MCF 10A (cell line): ENCODE data around the gene CYFIP1. TPM values are rescaled to one million over a fixed set of nuclear protein-coding genes. Genes with fewer than 3 reads are reported as not detected.

Source experiments
- BruUV-seq: library from RNA; stranded (reverse); fragments of 400-500 nt; replicated peaks from 2 replicates; lab custom pipeline; 2021; lab: Mats Ljungman, UMichigan
- CTCF ChIA-PET: fragments of 300-600 bp; sonication (Branson Sonifier 250); formaldehyde crosslinking; extraction: SDS; loops from one replicate; lab custom pipeline; 2021; ENCODE audit warnings: antibody characterized with exemption, inconsistent platforms; lab: Yijun Ruan, JAX
- POLR2A ChIA-PET: fragments of 300-600, 350-650 bp; sonication (Branson Sonifier 250); formaldehyde crosslinking; extraction: SDS; loops from one replicate; lab custom pipeline; 2020; ENCODE audit warnings: antibody characterized with exemption, inconsistent platforms; lab: Yijun Ruan, JAX
- DNase-seq: peaks from one replicate; pipeline ENCODE4 v3.0.0-alpha.2; 2018; ENCODE audit not compliant: unreplicated experiment
- H3K27ac Mint-ChIP-seq: one replicate; pipeline ENCODE4 v1.8.0; 2022; ENCODE audit warnings: mild to moderate bottlenecking, low read depth, mixed read lengths; ENCODE audit not compliant: unreplicated experiment
- H3K27me3 Mint-ChIP-seq: one replicate; pipeline ENCODE4 v1.8.0; 2022; ENCODE audit warnings: mixed read lengths; ENCODE audit not compliant: insufficient read depth, unreplicated experiment
- H3K36me3 Mint-ChIP-seq: one replicate; pipeline ENCODE4 v1.8.0; 2022; ENCODE audit warnings: mild to moderate bottlenecking, moderate library complexity, mixed read lengths; ENCODE audit not compliant: insufficient read depth, unreplicated experiment
- H3K4me1 Mint-ChIP-seq: one replicate; pipeline ENCODE4 v1.8.0; 2022; ENCODE audit warnings: mixed read lengths; ENCODE audit not compliant: insufficient read depth, unreplicated experiment
- H3K4me3 Mint-ChIP-seq: one replicate; pipeline ENCODE4 v1.8.0; 2022; ENCODE audit warnings: mild to moderate bottlenecking, moderate library complexity, mixed read lengths; ENCODE audit not compliant: unreplicated experiment
- H3K9me3 Mint-ChIP-seq: one replicate; pipeline ENCODE4 v1.8.0; 2022; ENCODE audit warnings: mixed read lengths; ENCODE audit not compliant: unreplicated experiment
- intact Hi-C: fragments of 100-400 bp; cut with micrococcal nuclease; formaldehyde crosslinking; loops from 2 replicates; pipeline ENCODE4 v1.14.1; 2022
- total RNA-seq: library from RNA; stranded (reverse); gene quantifications from 2 replicates; pipeline ENCODE4 v1.2.3, GENCODE V29; 2022
- TF ChIP-seq, protein P1 (sequence below): fragments of 200-600 bp; IDR thresholded peaks from one replicate; pipeline ENCODE4 v1.8.0; 2022; ENCODE audit warnings: antibody characterized with exemption, mild to moderate bottlenecking; ENCODE audit not compliant: unreplicated experiment

The CYFIP1 gene
- total RNA-seq, 1 experiment from 2014 or later: 99.1 TPM

DNA sequence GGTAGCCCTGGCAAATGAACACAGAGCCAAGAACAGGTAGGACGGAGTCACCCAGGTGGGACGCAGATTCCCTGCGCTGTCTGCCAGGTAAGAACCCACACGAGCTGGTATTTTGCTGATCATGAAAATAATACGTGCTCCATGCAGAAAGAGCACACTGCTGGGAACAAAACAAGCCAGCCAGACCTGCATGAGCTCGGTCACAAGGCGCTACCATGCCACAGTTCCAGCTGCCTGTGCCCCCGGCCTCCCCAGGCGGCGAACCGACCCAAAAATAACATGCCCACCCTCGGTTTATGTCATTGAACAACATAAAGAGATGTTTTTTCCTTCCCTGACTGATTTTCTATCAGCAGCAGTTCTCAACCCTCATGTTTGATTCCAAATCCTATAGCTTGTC lies 25.8 kb downstream of the CYFIP1 start:
- H3K27ac Mint-ChIP-seq: no peak overlapping the region
- no peaks in the 10 kb centered on the region for H3K9me3 Mint-ChIP-seq
- peaks cover 23% of the 10 kb centered on the region for H3K36me3 Mint-ChIP-seq
- H3K27me3 Mint-ChIP-seq: no peaks in the 10 kb centered on the region
- ChIA-PET CTCF (no interaction called here), POLR2A (no interaction called here)
- DNase-seq: no peak
- intact Hi-C loops: no loop called here
- no TSS peak for BruUV-seq
- no peak overlapping the region for H3K4me3 Mint-ChIP-seq
- peaks cover 2% of the 10 kb centered on the region for H3K4me1 Mint-ChIP-seq
- TF ChIP-seq, protein P1, sequence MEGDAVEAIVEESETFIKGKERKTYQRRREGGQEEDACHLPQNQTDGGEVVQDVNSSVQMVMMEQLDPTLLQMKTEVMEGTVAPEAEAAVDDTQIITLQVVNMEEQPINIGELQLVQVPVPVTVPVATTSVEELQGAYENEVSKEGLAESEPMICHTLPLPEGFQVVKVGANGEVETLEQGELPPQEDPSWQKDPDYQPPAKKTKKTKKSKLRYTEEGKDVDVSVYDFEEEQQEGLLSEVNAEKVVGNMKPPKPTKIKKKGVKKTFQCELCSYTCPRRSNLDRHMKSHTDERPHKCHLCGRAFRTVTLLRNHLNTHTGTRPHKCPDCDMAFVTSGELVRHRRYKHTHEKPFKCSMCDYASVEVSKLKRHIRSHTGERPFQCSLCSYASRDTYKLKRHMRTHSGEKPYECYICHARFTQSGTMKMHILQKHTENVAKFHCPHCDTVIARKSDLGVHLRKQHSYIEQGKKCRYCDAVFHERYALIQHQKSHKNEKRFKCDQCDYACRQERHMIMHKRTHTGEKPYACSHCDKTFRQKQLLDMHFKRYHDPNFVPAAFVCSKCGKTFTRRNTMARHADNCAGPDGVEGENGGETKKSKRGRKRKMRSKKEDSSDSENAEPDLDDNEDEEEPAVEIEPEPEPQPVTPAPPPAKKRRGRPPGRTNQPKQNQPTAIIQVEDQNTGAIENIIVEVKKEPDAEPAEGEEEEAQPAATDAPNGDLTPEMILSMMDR: no peak

DNA sequence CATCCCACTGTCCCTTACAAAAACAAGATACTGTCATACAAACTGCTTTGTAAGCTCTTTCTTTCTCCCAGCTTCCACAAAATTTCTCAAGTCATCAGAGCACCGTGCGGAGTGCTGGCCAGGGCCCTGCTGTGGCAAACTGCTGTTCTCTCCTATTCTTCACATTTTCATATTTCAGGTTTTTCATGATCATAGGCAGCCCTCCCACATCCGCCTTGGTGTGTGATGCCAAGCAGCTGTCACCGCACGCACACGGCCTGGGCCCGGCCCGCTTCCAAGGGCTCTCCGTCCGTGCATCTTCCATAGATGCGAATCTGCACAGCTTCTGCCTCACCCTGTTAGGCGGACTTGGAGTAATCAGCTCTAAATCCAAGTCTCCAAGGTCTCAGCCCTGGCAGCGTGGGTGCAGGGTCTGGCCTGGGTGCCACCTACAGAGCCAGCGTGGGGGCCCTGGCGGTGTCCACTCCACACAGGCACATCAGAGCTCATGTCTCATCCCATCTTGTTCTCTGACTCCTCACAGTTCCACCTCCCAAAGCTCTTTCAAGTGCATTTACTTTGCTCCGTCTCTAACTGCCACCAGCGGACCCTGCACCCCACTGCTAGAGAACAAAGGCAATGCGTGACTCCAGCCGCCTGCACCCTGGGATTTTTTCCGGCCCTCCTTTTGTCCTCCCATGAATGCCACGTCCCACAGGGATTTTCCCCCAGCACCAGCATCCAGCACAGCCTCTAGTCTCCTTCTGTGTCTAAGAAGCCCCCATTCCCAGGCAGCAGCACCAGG lies 27.2 kb downstream of the CYFIP1 start:
- CTCF ChIA-PET: interaction anchor here (0.6 kb wide), 1 partner anchor 142 kb away, joined by 5 read pairs; no protein-coding TSS in a partner anchor
- Mint-ChIP-seq H3K27me3 (no peaks in the 10 kb centered on the region), H3K4me3 (no peak overlapping the region), H3K36me3 (peaks cover 23% of the 10 kb centered on the region), H3K9me3 (no peaks in the 10 kb centered on the region), H3K4me1 (peaks cover 15% of the 10 kb centered on the region), H3K27ac (no peak overlapping the region)
- no TSS peak for BruUV-seq
- TF ChIP-seq, protein P1: no peak
- DNase-seq: no peak
- POLR2A ChIA-PET: no interaction called here
- intact Hi-C loops: no loop called here

DNA sequence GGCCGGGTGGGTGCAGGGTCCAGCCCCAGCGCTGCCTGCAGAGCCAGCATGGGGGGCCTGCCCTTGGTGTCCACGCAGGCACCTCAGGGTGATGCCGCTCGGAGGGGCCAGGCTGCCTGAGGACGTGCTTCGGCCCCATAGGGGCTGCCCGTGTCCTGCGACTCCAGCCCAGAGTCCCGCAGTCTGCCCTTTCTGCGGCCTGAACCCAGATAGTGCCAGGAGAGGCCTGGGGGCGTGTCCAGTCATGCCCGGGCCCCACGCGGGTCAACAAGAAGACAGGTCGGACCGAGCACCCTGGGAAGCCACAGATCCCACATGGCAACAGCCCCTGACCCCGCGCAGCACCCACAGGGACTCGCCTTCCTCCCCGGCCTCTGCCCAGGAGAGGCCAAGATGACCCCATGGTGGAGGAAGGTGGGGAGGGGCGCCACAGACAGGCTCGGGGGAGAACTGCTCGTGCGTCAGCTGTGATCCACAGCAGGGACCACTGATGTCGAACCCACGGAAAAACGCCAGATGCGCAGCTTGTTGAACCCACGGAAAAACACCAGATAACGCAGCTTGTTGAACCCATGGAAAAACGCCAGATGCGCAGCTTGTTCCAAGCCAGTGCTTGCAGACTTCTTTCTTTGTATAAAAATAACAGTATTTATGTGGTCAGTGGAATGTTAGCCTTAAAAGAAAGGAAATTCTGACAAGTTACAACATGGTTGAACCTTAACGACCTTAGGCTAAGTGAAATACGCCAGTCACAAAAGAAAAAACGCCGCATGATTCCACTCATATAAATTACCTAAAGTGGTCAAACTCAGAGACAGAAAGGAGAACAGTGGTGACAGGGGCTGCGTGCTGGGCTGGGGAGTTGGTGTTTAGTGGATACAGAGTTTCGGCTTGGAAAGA lies 28.5 kb downstream of the CYFIP1 start:
- H3K36me3 Mint-ChIP-seq: peaks cover 24% of the 10 kb centered on the region
- H3K27me3 Mint-ChIP-seq: no peaks in the 10 kb centered on the region
- H3K4me1 Mint-ChIP-seq: peaks cover 15% of the 10 kb centered on the region
- no TSS peak for BruUV-seq
- H3K27ac Mint-ChIP-seq: no peak overlapping the region
- intact Hi-C loops: no loop called here
- no peaks in the 10 kb centered on the region for H3K9me3 Mint-ChIP-seq
- TF ChIP-seq, protein P1: no peak
- H3K4me3 Mint-ChIP-seq: no peak overlapping the region
- POLR2A ChIA-PET: interaction anchor here (0.6 kb wide), 1 partner anchor 469 kb away, joined by 5 read pairs; no protein-coding TSS in a partner anchor
- CTCF ChIA-PET: interaction anchor here (0.7 to 1.0 kb wide), 2 partner anchors 10 to 16 kb away, joined by 3 to 4 read pairs; no protein-coding TSS in a partner anchor
- no peak for DNase-seq

DNA sequence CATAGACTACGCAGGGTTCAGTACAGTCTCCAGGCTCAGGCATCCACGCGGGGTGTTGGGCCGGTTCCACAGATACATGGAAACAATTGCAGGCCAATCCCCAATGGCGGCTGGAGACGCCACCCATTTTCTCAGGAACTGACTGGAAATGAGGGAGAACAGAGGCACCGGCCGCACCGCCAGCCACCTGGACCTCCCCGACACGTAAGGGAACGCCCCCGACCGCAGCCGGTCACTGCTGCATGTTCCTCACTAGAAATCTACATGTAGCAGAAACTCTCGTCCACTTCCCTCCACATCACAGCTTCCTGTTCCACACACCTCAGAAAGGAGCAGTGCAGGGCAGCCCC lies 29.2 kb downstream of the CYFIP1 start:
- BruUV-seq: no TSS peak
- peak overlapping the region; percentile 54 for H3K27ac Mint-ChIP-seq
- peaks cover 25% of the 10 kb centered on the region for H3K36me3 Mint-ChIP-seq
- TF ChIP-seq, protein P1: no peak
- no peaks in the 10 kb centered on the region for H3K9me3 Mint-ChIP-seq
- no peaks in the 10 kb centered on the region for H3K27me3 Mint-ChIP-seq
- no peak overlapping the region for H3K4me3 Mint-ChIP-seq
- CTCF ChIA-PET: no interaction called here
- intact Hi-C loops: no loop called here
- no peak for DNase-seq
- POLR2A ChIA-PET: no interaction called here
- peaks cover 15% of the 10 kb centered on the region for H3K4me1 Mint-ChIP-seq
